K562 (cell line): ENCODE measurements around the gene TADA1. TPM values are rescaled to one million over a fixed set of nuclear protein-coding genes. Genes with fewer than 3 reads are reported as not detected.

Source experiments
- ATAC-seq: fragments of 200-7000 bp; cut with Tn5 transposase; 3 replicates; pipeline ENCODE4 v1.9.1; 2020; ENCODE audit warnings: moderate library complexity
- BruUV-seq: library from RNA; stranded (reverse); fragments of 400-500 nt; replicated peaks from 2 replicates; lab custom pipeline; 2021; lab: Mats Ljungman, UMichigan
- CTCF ChIA-PET: fragments of 300-600 bp; formaldehyde crosslinking; extraction: SDS; loops from one replicate; lab custom pipeline; 2021; ENCODE audit warnings: low intra/inter-chr PET ratio; lab: Yijun Ruan, JAX
- POLR2A ChIA-PET: fragments of 300-600, 350-650 bp; sonication (Branson Sonifier 250); formaldehyde crosslinking; extraction: SDS; loops from one replicate; lab custom pipeline; 2021; ENCODE audit warnings: antibody characterized with exemption, inconsistent platforms; lab: Yijun Ruan, JAX
- DNase-seq, 4 experiments: peaks; one replicate each; pipeline versions ENCODE4 v3.0.0 to v3.0.0-alpha.2; 2011 to 2018; ENCODE audit warnings: low spot score in 3 of 4, mixed read lengths in 3 of 4; ENCODE audit errors: extremely low read depth in 1 of 4
- FAIRE-seq: peaks from 2 replicates; lab custom pipeline; 2011; peaks lifted over from hg19 to GRCh38; lab: Jason Lieb, UNC
- H2AFZ ChIP-seq: 2 replicates; pipeline ENCODE4 v1.6.0; 2011; ENCODE audit warnings: low read depth, low read length, control low read depth, inconsistent platforms
- H3K27ac ChIP-seq: fragments of 200-600 bp; 3 replicates; pipeline ENCODE4 v1.8.0; 2011; ENCODE audit warnings: low read depth, mild to moderate bottlenecking, control low read depth, inconsistent platforms, low read length, moderate library complexity, mixed read lengths; ENCODE audit errors: extremely low read depth
- H3K27me3 ChIP-seq, 2 experiments: fragments of 300-600 bp in 1 of 2; 2 replicates in 1 of 2; 3 replicates in 1 of 2; pipeline versions ENCODE4 v1.6.0 to v1.8.0; 2011; ENCODE audit warnings: inconsistent platforms in 2 of 2, low read length in 2 of 2, mild to moderate bottlenecking in 1 of 2, mixed read lengths in 1 of 2, moderate library complexity in 1 of 2; ENCODE audit not compliant: control insufficient read depth in 2 of 2, insufficient read depth in 2 of 2
- H3K36me3 ChIP-seq: fragments of 300-600 bp; 3 replicates; pipeline ENCODE4 v1.8.0; 2011; ENCODE audit warnings: mild to moderate bottlenecking, low read length, inconsistent platforms; ENCODE audit not compliant: control insufficient read depth, insufficient read depth
- H3K4me1 ChIP-seq, 2 experiments: fragments of 200-600 bp in 1 of 2; replicated peaks in 1 of 2; 2 replicates in 1 of 2; 3 replicates in 1 of 2; pipeline versions ENCODE4 v1.5.1 to v1.8.0; 2011; ENCODE audit warnings: inconsistent platforms in 2 of 2, low read length in 2 of 2, mild to moderate bottlenecking in 1 of 2, mixed read lengths in 1 of 2, moderate library complexity in 1 of 2; ENCODE audit not compliant: control insufficient read depth in 2 of 2, insufficient read depth in 2 of 2
- H3K4me2 ChIP-seq: 2 replicates; pipeline ENCODE4 v1.6.1; 2011; ENCODE audit warnings: low read length, control low read depth, inconsistent platforms, mixed read lengths; ENCODE audit not compliant: insufficient read depth
- H3K4me3 ChIP-seq: fragments of 200-600 bp; sonication (generic), shearing (Covaris generic); 2 replicates; pipeline ENCODE4 v1.5.1; 2016; ENCODE audit warnings: control low read depth, inconsistent platforms
- H3K79me2 ChIP-seq: fragments of 200-600 bp; 3 replicates; pipeline ENCODE4 v1.8.0; 2011; ENCODE audit warnings: low read length, inconsistent platforms; ENCODE audit not compliant: control insufficient read depth, insufficient read depth
- H3K9ac ChIP-seq, 2 experiments: 2 replicates each; pipeline versions ENCODE4 v1.6.0 to v1.6.1; 2011; ENCODE audit warnings: low read depth in 2 of 2, low read length in 2 of 2, control low read depth in 1 of 2, inconsistent platforms in 1 of 2, mild to moderate bottlenecking in 1 of 2, mixed read lengths in 1 of 2; ENCODE audit not compliant: insufficient read depth in 1 of 2
- H3K9me1 ChIP-seq: one replicate; pipeline ENCODE4 v1.6.0; 2011; ENCODE audit warnings: inconsistent platforms, mild to moderate bottlenecking, low read length, moderate library complexity; ENCODE audit not compliant: control insufficient read depth, insufficient read depth
- H3K9me3 ChIP-seq: replicated peaks from 2 replicates; pipeline ENCODE4 v1.5.1; 2011; ENCODE audit warnings: low read depth, low read length, inconsistent platforms; ENCODE audit not compliant: control insufficient read depth, insufficient read depth
- H4K20me1 ChIP-seq: replicated peaks from 2 replicates; pipeline ENCODE4 v1.6.1; 2011; ENCODE audit warnings: low read length, inconsistent platforms, mixed read lengths; ENCODE audit not compliant: control insufficient read depth, insufficient read depth
- EZH2 ChIP-seq: IDR thresholded peaks from 2 replicates; pipeline ENCODE4 v1.6.1; 2012; ENCODE audit warnings: low read depth, mild to moderate bottlenecking, inconsistent platforms, low read length, borderline replicate concordance
- HMG20A ChIP-seq: fragments of 450-650 bp; formaldehyde crosslinking; conservative IDR thresholded peaks from 2 replicates; pipeline ENCODE4 v1.4.0; 2020; ENCODE audit warnings: mild to moderate bottlenecking, mixed read lengths
- HNRNPH1 ChIP-seq: fragments of 200-400 bp; formaldehyde crosslinking; optimal IDR thresholded peaks from 2 replicates; pipeline ENCODE3; 2017; ENCODE audit warnings: low read depth, mild to moderate bottlenecking, low read length, moderate library complexity
- JUND ChIP-seq, 2 experiments: IDR thresholded peaks; 2 replicates in 1 of 2; 3 replicates in 1 of 2; pipeline ENCODE4 v1.6.1; 2011; ENCODE audit warnings: borderline replicate concordance in 2 of 2, low read depth in 2 of 2, low read length in 2 of 2, improper control_type of control experiment in 1 of 2, missing biosample characterization in 1 of 2, missing genetic modification characterization in 1 of 2, missing genetic modification reagents in 1 of 2
- NFIC ChIP-seq: fragments of 450-650 bp; IDR thresholded peaks from 2 replicates; pipeline ENCODE4 v1.6.1; 2017; ENCODE audit warnings: mild to moderate bottlenecking, inconsistent platforms
- U2AF1 ChIP-seq: fragments of 200-400 bp; formaldehyde crosslinking; optimal IDR thresholded peaks from 2 replicates; pipeline ENCODE3; 2017; ENCODE audit warnings: mild to moderate bottlenecking, low read depth, low read length, moderate library complexity
- XRCC4 ChIP-seq: IDR thresholded peaks from one replicate; pipeline ENCODE4 v1.6.1; 2011; ENCODE audit not compliant: insufficient read depth, insufficient read length; ENCODE audit errors: extremely low read depth
- ZNF121 ChIP-seq: sonication (generic); formaldehyde crosslinking; conservative IDR thresholded peaks from 2 replicates; pipeline ENCODE4 v1.8.0; 2022; ENCODE audit warnings: missing genetic modification reagents
- ZNF212 ChIP-seq: fragments of 450-650 bp; formaldehyde crosslinking; IDR thresholded peaks from 2 replicates; pipeline ENCODE4 v1.4.0; 2020; ENCODE audit warnings: mild to moderate bottlenecking
- ZNF3 ChIP-seq: fragments of 250-450 bp; sonication (Bioruptor Pico); IDR thresholded peaks from 2 replicates; pipeline ENCODE4 v1.5.0; 2021; ENCODE audit warnings: mild to moderate bottlenecking, moderate library complexity
- ZNF589 ChIP-seq: fragments of 200-800 bp; sonication (Bioruptor generic); IDR thresholded peaks from 2 replicates; pipeline ENCODE4 v1.6.1; 2016; ENCODE audit warnings: low read depth, missing genetic modification characterization, missing compliant biosample characterization
- WGBS: fragments of 100-300 bp; shearing (Covaris generic); methylation state at CpG from one replicate; pipeline ENCODE4 v1.1.6; 2016; ENCODE audit warnings: low coverage, mixed read lengths; ENCODE audit not compliant: insufficient coverage; ENCODE audit errors: missing lambda C conversion rate; 5-methylcytosine and 5-hydroxymethylcytosine counted together
- in situ Hi-C: fragments of 300-500 bp; cut with MboI; formaldehyde crosslinking; loops from 4 replicates; pipeline ENCODE4 v1.15.0; 2018; ENCODE audit warnings: inconsistent platforms, mixed read lengths
- intact Hi-C: fragments of 100-400 bp; cut with micrococcal nuclease; formaldehyde crosslinking; loops from 2 replicates; pipeline ENCODE4 v1.14.2; 2022
- polyA plus RNA-seq, 8 experiments: library from polyadenylated mRNA; depleted of rRNA in 4 of 8; stranded (reverse) in 5 of 8; unstranded in 3 of 8; fragments of >200 nt; fragmentation: Nextera tagmentation in 2 of 8; fragmentation: Illumina TruSeq in 1 of 8; extraction: Ambion mirVana in 2 of 8; extraction: Trizol in 1 of 8; gene quantifications; 2 replicates each; pipeline versions ENCODE4 v1.2.1 to v1.2.3, GENCODE V29; 2011 to 2014; ENCODE audit warnings: inconsistent platforms in 1 of 8, missing spikeins in 1 of 8
- total RNA-seq, 7 experiments: library from RNA; depleted of rRNA in 6 of 7; stranded (reverse); fragments of >200 nt in 6 of 7; fragmentation: Illumina TruSeq in 2 of 7; extraction: Trizol in 2 of 7; gene quantifications; 2 replicates each; pipeline versions ENCODE4 v1.2.1 to v1.2.3, GENCODE V29; 2011 to 2021; ENCODE audit warnings: low replicate concordance in 1 of 7
- TF ChIP-seq, protein P1 (sequence below): conservative IDR thresholded peaks from 2 replicates; pipeline ENCODE4 v1.6.1; 2011; ENCODE audit warnings: low read depth, mild to moderate bottlenecking, low read length; ENCODE audit not compliant: control insufficient read depth
- TF ChIP-seq, protein P2 (sequence below): fragments of 450-650 bp; IDR thresholded peaks from 2 replicates; pipeline ENCODE4 v1.6.1; 2017; ENCODE audit warnings: mild to moderate bottlenecking, moderate library complexity

Gene TADA1
- total and polyA plus RNA-seq, 9 of the 15 experiments (the other 6 are each of a cell fraction or from before 2014, with no cell fraction given), result 15.9 to 76.5 (median 28.7) TPM

DNA sequence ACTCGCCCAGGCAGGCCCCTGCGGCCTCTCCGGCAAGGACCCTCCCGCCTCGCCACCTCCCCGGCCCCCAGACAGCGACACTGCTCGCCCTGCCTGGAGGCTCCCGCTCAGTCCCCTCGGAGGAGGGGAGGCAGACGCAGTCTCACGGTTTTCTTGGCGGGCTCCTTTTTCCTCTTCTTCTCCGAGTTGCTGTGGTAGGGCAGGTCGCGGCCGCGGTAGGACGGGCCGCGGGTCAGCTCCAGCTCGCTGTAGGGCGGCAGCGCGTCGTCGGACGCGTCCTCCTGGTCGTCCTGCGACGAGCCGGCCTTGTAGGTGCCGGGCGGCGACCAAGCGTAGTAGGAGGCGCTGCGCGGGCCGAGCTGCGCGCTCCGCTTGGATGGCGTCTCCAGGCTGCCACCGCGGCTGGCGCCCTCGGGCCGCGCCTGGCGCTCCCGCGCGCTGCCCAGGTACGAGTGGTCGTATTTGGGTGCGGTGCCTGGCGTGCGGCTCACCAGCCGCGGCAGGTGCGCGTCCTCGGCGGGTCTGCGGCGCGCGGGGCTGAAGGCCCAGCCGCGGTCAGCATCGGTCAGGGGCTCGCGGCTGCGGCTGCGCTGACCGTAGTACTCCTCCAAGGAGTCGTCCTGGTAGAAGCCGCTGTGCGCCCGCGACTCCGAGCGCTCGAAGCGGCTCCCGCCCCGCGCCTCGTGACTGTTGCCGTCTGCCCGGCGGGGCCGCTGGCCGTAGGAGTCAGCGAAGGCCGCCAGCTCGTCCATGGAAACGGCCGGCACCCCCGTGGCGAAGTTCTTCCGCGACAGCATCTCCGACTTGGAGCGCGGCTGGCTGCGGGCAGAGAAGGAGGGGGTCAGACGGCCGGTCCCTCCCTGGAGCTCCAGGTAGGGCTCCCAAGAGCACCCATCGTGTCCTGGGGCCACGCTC, 44.8 kb upstream of the TADA1 start:
- no TSS peak for BruUV-seq
- no peak overlapping the region for H3K9ac ChIP-seq
- no peak overlapping the region for H2AFZ ChIP-seq
- H3K4me2 ChIP-seq, result no peak overlapping the region
- peaks cover 41 to 59% of the 10 kb centered on the region in 2 experiments for H3K27me3 ChIP-seq
- in situ Hi-C loops (no loop called here), intact Hi-C loops (no loop called here)
- FAIRE-seq (no peak), DNase-seq (no peak), ATAC-seq (no peak)
- no peaks in the 10 kb centered on the region for H3K9me1 ChIP-seq
- CTCF ChIA-PET, result no interaction called here
- no peaks in the 10 kb centered on the region for H3K36me3 ChIP-seq
- H3K27ac ChIP-seq, result no peak overlapping the region
- 36% methylated on average over 91 of the region's 113 CpGs for WGBS
- POLR2A ChIA-PET, result interaction anchor here (0.6 kb wide), 1 partner anchor 38 kb away, joined by 3 read pairs; no protein-coding TSS in a partner anchor
- H3K9me3 ChIP-seq, result no peaks in the 10 kb centered on the region
- no peak for TF ChIP-seq ZNF3 (CRISPR knock-in tag)
- TF ChIP-seq EZH2, result no peak
- no peak for TF ChIP-seq HNRNPH1
- TF ChIP-seq HMG20A (CRISPR knock-in tag), result no peak
- no peak for TF ChIP-seq XRCC4
- TF ChIP-seq, protein P1, sequence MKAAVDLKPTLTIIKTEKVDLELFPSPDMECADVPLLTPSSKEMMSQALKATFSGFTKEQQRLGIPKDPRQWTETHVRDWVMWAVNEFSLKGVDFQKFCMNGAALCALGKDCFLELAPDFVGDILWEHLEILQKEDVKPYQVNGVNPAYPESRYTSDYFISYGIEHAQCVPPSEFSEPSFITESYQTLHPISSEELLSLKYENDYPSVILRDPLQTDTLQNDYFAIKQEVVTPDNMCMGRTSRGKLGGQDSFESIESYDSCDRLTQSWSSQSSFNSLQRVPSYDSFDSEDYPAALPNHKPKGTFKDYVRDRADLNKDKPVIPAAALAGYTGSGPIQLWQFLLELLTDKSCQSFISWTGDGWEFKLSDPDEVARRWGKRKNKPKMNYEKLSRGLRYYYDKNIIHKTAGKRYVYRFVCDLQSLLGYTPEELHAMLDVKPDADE, result no peak
- no peak for TF ChIP-seq ZNF121 (CRISPR knock-in tag)
- TF ChIP-seq, protein P2, sequence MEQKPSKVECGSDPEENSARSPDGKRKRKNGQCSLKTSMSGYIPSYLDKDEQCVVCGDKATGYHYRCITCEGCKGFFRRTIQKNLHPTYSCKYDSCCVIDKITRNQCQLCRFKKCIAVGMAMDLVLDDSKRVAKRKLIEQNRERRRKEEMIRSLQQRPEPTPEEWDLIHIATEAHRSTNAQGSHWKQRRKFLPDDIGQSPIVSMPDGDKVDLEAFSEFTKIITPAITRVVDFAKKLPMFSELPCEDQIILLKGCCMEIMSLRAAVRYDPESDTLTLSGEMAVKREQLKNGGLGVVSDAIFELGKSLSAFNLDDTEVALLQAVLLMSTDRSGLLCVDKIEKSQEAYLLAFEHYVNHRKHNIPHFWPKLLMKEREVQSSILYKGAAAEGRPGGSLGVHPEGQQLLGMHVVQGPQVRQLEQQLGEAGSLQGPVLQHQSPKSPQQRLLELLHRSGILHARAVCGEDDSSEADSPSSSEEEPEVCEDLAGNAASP, result no peak
- no peak for TF ChIP-seq ZNF589 (CRISPR knock-in tag)
- no peak for TF ChIP-seq U2AF1
- TF ChIP-seq NFIC, result no peak
- TF ChIP-seq ZNF212, result no peak
- TF ChIP-seq JUND (IDR thresholded peaks at IDR 0.05; ENCODE audit: borderline replicate concordance, low read depth, low read length), result no peak
- TF ChIP-seq JUND (tag; IDR thresholded peaks at IDR 0.05; ENCODE audit: borderline replicate concordance, low read depth, low read length), result no peak
- H3K79me2 ChIP-seq, result no peaks in the 10 kb centered on the region
- no peaks in the 10 kb centered on the region for H4K20me1 ChIP-seq
- H3K4me1 ChIP-seq, result peaks cover 0 to 11% of the 10 kb centered on the region in 2 experiments; a peak in 1 of 5 replicates
- H3K4me3 ChIP-seq, result no peak overlapping the region
